ENCODE measurements around the gene UROC1.

Gene UROC1

DNA sequence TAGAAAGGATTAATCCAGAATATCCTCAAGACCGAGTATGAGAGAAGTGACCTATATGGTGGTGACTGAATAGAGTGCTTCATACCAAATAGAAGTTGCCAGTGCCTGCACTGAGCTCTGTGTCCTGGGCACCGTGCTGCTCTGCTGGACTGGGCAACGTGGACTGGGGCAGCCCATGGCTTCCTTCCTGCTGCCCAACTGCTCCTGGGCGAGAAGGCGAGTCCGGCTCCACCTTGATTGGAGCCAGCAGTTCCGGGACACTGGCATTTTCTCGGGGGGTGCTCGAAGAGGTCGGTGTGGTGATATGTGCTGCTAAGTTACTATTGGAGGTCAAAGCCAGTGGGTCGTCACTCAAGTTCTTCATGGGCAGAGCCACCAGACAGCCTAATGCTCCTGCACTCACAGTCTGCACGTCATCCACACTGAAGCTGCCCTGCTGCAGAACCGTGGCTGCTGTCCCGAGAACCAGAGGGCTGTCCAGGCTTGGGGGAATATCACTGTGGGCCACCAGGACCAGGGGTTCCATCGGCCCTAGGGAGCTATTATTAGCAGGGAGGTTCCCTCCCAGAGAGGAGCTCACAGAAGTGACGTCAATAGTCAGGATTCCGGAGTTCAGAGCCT, 56.0 kb downstream of the UROC1 start:
- DNase-seq (ENCODE audit: low read depth, low spot score): no peak

DNA sequence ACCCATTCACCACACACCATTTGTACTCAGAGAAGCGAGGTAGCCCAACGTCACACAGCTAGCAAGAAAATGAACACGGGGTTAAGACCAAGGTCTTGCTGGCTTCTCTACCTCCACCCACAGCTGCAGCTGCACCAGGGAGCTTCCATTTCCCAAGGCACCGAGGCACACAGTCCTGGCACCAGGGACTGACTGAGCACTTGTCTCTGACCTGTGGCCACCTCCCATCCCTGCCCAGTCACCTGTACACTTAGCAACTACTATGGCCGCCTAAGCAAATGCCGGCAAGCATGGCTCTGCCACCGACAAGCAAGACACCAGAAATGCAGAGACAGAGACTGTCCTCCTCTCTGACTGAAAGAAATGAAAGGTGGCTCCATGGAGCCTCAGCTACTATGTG, 57.2 kb downstream of the UROC1 start:
- no peak for DNase-seq (ENCODE audit: low read depth, low spot score)

DNA sequence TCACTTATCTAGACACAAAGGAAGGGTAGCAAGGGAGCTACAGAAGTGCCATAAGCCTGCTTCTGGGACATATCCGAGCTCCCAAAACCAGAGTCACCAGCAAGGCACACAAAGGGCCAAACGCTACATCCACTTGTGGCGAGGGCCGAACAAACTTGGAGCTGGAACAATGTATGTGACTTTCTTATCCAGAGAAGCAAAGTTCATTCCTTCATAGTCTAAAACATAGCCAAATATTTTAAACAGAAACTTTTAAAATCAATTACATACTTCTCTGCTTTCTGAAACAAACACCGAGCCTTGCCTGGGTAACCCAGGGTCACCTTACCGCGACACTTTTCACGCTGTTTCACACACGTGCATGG, 57.8 kb downstream of the UROC1 start:
- no peak for DNase-seq (ENCODE audit: low read depth, low spot score)

DNA sequence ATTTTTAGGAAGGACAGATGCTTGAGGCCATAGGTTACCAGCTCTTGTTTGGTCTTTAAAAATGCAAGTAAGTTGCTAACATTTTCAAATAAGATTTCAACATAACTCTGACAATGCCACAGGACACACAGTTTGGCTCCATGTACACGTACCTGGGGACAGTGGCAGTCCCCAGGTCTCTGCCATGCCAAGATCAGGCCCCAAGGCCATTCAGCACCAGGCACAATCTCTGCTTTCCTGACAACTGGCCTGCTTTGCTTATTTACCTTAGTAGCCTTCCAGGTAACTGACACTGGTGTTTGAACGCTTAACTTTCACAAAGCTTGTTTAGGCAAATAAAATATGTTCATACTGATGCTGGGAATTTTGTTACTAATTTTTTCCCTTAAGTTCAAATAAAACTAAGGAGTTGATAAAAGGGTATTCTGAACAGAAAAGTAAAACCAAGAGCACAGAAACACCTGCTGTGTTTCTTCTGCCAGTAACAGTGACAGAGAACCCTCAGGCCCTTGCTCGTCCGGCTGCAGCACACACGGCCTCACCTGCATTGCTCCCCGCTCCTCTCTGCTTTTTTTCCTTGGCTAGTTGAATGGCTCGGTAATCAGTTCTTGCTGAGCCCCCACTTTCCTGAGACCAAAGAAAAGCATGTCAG, 58.3 kb downstream of the UROC1 start:
- no peak for DNase-seq (ENCODE audit: low read depth, low spot score)

DNA sequence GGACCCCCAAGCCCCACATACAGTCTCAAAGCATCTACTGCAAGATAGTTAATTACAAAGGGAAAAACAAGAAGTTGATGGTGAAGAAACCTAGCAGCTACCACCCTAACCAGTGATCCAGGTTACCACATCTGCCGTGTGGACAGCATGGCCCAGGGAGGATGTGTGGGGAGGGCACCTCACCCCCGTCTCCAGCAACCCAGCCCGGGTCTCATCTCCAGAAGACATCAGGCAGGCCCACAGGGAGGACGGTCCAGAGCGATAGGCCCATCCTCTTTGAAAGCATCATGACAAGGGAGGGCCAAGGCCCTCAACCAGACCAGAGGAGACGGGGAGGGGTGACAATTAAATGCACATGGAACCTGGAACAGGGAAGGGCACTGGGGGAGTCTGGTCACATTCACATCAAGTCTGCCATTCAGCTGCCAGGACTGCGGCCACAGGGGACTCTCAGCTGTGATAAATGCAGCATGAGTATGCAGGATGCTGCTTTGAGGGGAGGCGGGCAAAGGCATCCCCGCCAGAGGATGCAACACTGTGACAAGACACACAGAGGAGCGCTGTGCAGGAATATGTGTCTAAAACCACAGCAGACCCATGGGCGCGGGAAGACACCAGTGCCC, 60.7 kb downstream of the UROC1 start:
- DNase-seq (ENCODE audit: low read depth, low spot score): no peak

DNA sequence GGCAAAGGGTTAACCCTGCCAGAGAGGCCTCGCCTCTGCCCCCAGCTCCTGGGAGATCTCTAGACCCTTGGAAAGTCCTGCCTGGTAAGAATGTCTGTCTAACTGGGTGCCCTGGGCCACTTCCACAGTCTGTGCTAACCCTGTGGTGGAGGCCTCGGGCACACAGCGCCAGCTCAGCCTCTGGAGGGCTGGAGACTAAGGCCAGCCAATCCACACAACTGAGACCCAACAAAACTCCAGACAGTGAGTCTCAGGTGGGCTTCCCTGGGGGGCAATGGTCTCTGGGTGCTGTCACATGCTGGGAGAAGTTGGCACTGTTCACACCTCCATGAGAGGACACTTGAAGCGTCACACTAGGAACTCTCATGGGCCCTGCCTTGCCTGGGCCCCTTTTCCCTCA, 61.4 kb downstream of the UROC1 start:
- no peak for DNase-seq (ENCODE audit: low read depth, low spot score)

DNA sequence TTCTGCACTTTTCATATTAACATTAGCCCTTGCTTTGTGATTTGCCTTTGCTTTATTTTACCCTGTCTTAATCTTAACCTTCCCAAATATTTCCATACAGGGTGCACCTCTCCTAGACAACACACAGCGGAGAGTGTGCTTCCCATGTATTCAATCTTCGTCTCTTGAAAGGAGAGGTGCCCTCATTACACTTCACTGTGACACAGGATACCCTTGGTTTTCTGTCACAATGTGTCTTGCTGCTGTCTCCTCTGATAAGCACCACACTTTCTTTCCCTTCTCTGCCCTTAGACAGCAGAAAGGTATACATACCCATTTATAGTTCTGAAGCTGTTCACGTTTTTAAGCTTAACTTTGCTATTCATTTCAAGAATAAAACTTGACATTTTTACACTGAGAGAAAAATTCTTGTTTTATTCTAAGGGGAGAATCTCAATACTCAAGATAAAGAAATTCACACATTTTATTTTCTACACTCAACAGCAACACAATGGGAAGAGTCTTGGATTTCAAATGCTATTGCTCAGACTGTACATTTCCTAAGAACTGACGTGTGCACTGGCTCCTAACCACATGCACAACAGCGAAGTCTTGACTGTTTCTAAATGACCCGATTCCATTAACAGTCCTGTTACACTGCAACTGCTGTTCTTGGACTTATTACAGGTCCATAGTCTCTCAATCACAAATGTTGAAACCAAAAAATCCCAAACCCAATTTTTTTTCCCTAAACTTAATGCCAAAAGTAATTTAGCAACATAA, 63.0 kb downstream of the UROC1 start:
- DNase-seq (ENCODE audit: low read depth, low spot score): no peak

DNA sequence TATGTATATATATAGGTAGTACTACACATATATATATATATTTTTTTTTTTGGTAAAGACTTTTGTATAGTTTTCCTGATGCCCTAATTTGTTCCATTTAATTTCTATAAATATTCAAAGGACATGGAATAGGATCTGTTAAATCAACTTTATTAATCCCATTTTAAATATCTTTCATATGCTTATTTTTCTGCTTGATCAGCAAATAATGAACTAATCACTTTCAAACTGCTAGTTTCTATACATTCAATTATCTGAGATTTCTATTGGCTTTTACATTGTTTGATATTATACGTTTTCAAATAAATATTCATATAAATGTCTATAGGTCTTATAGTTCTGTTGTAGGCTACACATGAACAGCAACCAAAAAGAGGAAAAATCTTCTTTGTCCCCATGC, 63.5 kb downstream of the UROC1 start:
- DNase-seq (ENCODE audit: low read depth, low spot score): no peak

DNA sequence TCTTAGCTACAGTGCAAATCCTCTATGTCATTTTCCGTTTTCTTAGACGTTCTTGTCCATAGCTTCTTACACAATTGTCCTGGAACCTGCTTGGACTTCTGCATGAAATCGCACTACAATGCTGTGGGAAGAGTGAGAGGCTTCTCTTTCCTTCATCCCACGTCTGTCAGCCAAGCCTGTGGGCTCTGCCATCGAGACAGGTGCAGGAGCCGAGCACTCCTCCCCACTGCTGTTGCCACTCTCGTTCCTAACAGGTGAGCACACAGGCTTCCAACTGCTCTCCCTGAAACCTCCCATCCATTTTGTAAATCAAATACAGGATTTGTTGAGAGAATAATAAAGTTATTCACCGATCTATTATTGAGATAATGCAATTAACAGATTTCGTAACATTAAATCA, 65.4 kb downstream of the UROC1 start:
- DNase-seq (ENCODE audit: low read depth, low spot score): no peak

DNA sequence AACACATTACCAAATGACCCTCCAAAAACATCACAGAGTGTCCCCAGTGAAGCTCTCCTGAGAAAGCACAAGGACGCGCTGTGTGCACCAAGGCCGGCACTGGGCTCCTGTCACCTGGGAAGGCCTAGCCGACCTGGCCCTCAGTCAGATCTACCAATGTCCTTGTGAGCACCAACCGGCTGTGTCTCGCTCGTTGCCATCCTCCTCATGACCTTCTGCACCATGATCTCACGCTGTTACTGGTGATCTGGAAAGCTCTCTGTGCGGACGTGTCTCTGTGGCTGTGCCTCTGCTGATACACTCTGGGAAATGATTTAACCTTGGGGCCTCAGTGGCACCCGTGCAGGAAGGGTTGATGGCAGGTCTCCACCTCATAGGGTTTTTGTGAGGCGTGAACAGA, 66.1 kb downstream of the UROC1 start:
- DNase-seq (ENCODE audit: low read depth, low spot score): no peak

DNA sequence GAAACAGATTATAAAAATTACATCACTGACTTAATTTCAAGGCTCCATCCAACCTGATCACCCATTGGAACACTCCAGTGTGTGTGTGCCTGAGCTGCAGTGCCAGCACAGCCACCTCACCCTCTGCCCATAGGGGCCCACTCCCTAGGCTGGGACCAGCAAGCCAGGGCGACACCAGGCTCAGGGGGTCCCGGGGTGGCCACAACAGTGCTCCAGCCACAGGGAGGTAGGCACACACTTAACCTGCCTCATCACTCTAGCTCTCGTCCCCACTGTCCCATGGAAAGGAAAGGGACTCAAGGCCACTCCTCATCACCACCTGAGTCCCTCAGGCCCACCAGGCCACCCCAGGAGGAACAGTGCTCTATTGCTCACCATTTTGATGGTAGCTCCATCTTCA, 66.8 kb downstream of the UROC1 start:
- DNase-seq (ENCODE audit: low read depth, low spot score): no peak

DNA sequence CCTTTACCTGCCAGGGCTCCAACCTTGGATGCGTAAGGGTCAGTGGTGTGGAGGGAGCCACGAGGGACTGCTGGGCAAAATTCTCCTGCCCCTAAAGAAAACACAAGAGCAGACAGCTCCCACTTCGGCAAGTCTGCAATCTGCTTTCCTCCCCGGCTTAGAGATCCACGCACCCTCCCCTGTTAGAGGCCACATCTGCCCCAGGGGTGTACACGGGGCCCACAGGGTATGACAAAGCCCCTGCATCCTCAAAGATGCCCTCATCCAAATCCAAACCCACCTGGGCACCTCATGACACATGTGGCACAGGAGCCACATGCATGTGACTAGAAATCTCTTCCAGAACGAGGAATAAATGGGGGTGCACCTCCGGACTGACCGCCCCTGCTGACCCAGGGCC, 67.4 kb downstream of the UROC1 start:
- no peak for DNase-seq (ENCODE audit: low read depth, low spot score)

DNA sequence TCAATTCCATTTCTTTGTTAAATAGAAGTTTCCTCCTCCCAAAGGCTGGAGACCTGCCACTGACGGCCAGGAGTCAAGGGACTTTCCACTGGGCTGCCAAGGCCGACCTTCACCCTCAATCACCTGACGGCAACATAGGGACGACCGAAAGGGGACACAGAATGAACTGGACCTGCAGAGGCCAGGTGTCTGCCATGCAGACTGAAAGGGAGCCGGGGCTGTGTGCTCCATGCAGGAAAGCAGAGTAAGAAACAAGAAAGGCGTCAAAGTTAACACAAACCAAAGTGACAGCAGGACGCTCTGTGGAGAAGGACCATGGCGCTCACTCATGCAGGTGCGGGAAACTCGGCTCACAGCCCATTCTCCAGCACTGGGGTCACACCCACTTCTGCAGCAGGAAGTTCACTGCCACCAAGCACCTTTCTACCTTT, 67.9 kb downstream of the UROC1 start:
- no peak for DNase-seq (ENCODE audit: low read depth, low spot score)

DNA sequence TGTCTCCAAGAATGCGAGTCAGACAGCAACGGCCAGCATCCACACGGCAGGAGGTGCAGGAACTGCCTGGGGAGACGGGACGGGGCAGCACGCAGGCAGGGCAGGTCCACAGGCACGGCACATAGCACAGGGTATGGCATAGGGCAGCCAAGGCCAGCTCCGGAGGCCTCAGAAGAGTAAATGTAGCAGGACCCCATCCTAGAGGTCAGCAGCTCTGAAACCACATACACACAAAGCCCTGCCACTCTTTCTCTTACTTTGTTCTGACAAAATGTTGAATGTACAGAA, 68.7 kb downstream of the UROC1 start:
- DNase-seq (ENCODE audit: low read depth, low spot score): no peak

DNA sequence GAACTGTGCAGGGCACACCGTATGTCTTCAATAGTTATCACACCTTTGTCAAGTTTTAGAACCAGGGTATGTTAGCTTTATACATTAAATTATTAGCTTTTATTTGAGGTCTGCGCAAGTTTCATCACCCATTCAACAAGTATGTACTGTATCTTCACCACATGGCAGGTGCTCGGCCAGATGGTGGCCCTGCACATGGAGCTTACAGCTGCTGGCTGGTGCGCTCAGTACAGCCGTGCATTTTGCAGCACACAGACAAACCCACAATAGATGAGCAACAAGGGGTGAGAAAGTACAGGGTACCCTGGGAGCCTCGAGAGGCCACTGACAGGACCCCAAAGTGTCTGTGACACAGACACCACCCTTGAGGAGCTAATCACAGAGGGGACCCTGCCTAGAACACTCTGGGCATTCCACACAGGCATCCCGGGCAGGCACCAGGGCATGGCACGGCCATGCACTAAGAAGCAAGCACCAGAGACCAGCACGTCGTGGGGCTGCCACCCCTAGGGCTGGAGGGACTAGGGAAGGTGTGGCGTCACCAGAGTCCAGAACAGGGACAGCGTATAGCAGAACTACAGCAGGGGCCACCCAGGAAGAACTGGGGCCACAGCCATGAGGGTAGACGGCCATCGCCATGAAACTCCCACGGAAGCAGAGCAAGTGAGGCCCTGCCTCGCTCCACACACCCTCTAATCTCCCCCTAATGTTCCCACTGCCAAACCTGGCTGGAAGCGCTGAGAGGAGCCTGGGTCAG, 69.3 kb downstream of the UROC1 start:
- DNase-seq (ENCODE audit: low read depth, low spot score): no peak

DNA sequence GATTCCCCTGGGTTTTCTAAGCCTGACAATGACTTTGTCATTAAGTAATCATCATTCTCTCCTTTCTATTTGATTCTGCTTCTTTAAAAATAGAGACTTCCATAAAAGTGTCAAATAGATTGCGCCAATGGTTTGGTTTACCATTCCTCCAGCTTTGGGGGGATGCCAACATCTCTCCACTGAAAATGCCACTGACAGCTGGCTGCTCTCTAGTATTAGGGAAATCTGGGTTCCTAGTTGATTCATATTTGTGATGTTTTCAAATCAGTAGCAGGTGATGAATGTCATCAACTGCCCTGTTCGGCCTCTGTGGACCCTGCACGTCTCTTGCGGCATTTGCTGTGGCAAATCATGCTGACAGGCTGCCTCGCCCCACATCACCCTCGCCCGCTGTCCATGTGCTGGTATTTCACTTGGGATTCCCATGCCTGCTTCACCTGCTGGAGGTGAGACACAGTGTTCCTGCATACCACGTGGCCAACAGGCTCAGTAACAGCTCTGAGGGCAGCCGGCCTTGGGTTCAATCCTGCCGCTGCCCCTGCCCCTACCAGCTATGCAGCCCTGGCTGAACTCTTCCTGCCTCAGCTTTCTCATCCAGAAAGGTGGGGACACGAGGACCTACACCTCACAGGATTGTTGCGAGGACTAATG, 70.0 kb downstream of the UROC1 start:
- no peak for DNase-seq (ENCODE audit: low read depth, low spot score)

DNA sequence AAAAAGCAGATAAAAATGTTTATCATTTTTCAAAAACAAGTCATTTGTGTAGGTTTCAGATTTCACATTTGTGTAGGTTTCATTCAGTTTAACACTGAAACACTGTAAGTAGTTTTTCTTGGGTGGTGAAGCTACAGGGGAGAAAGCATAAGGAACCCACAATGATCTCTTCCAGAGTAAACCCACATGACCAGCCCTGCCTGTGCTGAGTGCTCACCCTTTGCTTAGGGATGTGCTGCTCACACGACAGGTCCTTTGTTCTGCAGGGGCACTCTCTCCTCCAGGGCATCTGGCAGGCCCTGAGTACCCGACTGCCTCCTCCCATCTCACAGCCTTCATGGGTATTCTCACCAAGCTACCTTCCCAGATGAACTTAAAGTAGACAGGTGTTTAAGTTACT, 70.8 kb downstream of the UROC1 start:
- DNase-seq (ENCODE audit: low read depth, low spot score): no peak

DNA sequence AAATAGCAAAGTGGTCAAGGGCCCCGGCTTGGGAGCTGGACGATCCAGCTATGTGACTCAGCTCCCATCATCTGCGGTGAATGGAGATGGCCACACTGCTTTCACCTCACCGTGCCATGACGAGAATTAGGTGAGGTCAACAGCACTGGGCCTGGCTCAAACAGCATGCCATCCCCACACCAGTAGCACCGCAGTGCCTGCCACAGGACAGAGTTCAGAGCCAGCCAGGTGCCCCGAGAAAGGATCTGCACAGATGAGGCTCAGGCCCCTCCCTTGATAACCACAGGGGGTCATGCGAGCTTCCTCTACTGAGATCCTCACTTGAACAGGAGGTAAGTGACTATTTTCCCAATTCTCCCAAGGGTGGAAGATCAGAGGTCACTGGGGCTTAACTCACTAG, 71.3 kb downstream of the UROC1 start:
- DNase-seq (ENCODE audit: low read depth, low spot score): no peak

DNA sequence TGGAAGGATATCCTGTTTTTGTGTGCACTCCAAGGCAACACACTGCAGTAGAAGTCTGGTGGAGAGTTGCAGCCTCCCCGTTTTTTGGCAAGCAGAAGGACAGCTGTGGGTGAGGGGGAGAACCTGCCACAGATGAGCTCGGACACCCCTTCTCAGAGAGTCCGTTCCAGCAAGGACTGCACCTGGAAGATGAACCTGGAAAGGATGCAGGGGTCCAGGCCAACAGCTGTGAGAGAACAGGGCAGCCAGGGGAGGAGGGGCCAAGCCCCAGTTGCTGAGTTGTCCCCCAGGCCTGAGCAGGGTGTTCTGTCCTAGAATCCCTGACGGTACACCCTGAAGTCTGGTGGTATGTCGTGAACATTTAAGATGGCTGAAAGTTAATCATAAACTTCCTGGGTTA, 72.1 kb downstream of the UROC1 start:
- DNase-seq (ENCODE audit: low read depth, low spot score): no peak

DNA sequence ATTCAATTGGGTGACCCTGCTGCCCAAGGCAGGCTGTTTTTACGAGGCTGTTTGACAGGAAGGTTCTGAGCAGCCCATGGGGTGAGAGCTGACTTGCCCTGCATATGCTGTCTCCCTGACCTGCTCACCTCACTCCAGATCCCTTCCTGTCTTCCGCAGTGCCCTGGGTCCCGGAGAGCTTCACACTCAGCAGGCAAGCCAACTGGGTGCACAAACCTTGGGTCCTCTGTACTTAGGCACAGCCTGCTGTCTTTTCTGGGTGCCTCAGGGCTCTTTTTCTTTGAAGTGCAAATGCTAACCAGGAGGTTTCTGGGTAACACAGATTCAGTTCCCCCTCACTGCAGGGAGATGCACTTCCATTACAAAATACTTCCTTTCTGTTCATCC, 74.7 kb downstream of the UROC1 start:
- no peak for DNase-seq (ENCODE audit: low read depth, low spot score)

DNA sequence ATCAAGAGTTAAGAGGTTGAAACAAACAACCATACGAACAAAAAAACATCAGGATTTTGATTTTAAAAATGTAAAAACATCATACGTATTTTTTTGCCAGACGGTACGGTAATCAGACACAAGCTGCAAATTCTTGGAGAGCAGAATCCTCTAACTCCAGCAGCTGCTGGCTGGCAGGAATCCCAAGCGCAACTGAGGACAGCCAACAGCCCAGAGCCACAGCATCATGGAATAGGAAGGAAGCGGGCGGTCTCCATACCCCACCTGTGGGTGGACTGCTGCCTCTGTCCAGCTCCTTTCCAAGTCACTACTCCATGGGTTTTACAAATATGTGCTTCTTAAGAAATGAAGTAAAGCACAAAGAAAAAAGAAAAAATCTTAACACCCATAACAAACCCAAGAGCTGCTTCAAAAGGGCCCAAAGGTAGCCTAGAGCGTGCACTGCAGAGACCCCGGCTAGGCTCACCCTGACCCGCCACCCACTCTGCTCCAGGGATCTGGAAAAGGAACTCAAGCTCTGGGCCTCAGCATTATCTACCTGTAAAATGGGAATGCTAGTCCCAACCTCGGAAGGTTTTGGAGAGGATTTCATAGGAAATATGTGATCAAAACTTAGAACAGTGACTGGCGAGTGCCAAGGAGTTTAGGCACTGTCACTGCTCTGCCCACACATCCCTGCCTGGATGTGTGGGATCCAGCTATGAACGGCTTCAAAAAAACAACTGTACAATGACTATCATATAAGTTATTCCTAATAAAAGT, 75.3 kb downstream of the UROC1 start:
- DNase-seq (ENCODE audit: low read depth, low spot score): no peak

Measured in ELF-1 (cell line).